Skeletal muscle cell (primary cell): Measurements from ENCODE around the gene SPNS3.

Experiments used
- DNase-seq: peaks from one replicate; pipeline ENCODE4 v3.0.0-alpha.2; 2010; ENCODE audit warnings: low read depth
- H3K4me3 ChIP-seq: 2 replicates; pipeline ENCODE4 v1.5.1; 2011; ENCODE audit warnings: low read depth, mild to moderate bottlenecking, control low read depth, low read length, moderate library complexity

SPNS3 gene

GRCh38 chr17:4433515-4434031, at the start of gene SPNS3:
TSS of gene SPNS3 (plus strand) at chr17:4433940. CDS start at chr17:4433968, 28 bp downstream.
- H3K4me3 ChIP-seq: no peak within 1 kb of the TSS
- DNase-seq: no peak

GRCh38 chr17:4386406-4386805, 47.3 kb upstream of the SPNS3 start:
- DNase-seq: no peak
- no peak overlapping the region for H3K4me3 ChIP-seq

GRCh38 chr17:4387137-4387536, 46.6 kb upstream of the SPNS3 start:
- no peak overlapping the region for H3K4me3 ChIP-seq
- DNase-seq: no peak

- H3K4me3 ChIP-seq: no peak overlapping the region
- no peak for DNase-seq
These were observed 44.7 kb upstream of the SPNS3 start for GRCh38 chr17:4389079-4389478.

GRCh38 chr17:4393806-4394205, 39.9 kb upstream of the SPNS3 start:
- DNase-seq: no peak
- H3K4me3 ChIP-seq: no peak overlapping the region

GRCh38 chr17:4394208-4395110, 39.3 kb upstream of the SPNS3 start:
- DNase-seq: no peak
- no peak overlapping the region for H3K4me3 ChIP-seq

- no peak overlapping the region for H3K4me3 ChIP-seq
- DNase-seq: no peak
These were observed 38.6 kb upstream of the SPNS3 start for GRCh38 chr17:4395111-4395478.

GRCh38 chr17:4397840-4398239, 35.9 kb upstream of the SPNS3 start:
- no peak overlapping the region for H3K4me3 ChIP-seq
- no peak for DNase-seq

GRCh38 chr17:4405038-4405669, 28.6 kb upstream of the SPNS3 start:
- no peak for DNase-seq
- H3K4me3 ChIP-seq: no peak overlapping the region

- no peak overlapping the region for H3K4me3 ChIP-seq
- no peak for DNase-seq
These were observed 28.0 kb upstream of the SPNS3 start for GRCh38 chr17:4405699-4406098.

- DNase-seq: no peak
These were observed 27.4 kb upstream of the SPNS3 start for GRCh38 chr17:4406386-4406785.

GRCh38 chr17:4407216-4407615, 26.5 kb upstream of the SPNS3 start:
- H3K4me3 ChIP-seq: no peak overlapping the region
- no peak for DNase-seq

More at GRCh38 chr17:4406386-4406785, 27.4 kb upstream of the SPNS3 start:
- no peak overlapping the region for H3K4me3 ChIP-seq

GRCh38 chr17:4407851-4408250, 25.9 kb upstream of the SPNS3 start:
- H3K4me3 ChIP-seq: no peak overlapping the region
- no peak for DNase-seq

- DNase-seq: no peak
- H3K4me3 ChIP-seq: no peak overlapping the region
These were observed 24.1 kb upstream of the SPNS3 start for GRCh38 chr17:4409659-4410058.

- no peak for DNase-seq
These were observed 22.5 kb upstream of the SPNS3 start for GRCh38 chr17:4411201-4411600.

GRCh38 chr17:4412933-4413831, 20.6 kb upstream of the SPNS3 start:
- peak; percentile 49 for DNase-seq
- H3K4me3 ChIP-seq: no peak overlapping the region

More at GRCh38 chr17:4411201-4411600, 22.5 kb upstream of the SPNS3 start:
- H3K4me3 ChIP-seq: no peak overlapping the region

GRCh38 chr17:4417129-4417667, 16.5 kb upstream of the SPNS3 start:
- H3K4me3 ChIP-seq: no peak overlapping the region
- DNase-seq: no peak

- no peak overlapping the region for H3K4me3 ChIP-seq
- DNase-seq: peak; percentile 20
These were observed 13.0 kb upstream of the SPNS3 start for GRCh38 chr17:4420692-4421131.

GRCh38 chr17:4422864-4423263, 10.9 kb upstream of the SPNS3 start:
- H3K4me3 ChIP-seq: no peak overlapping the region
- DNase-seq: no peak
